Stimulated activated CD4-positive, alpha-beta T cell treated with anti-CD3 and anti-CD28 coated beads, Interleukin-4, amount 100 ng/mL, for 48 hours (primary cell): ENCODE data around the gene GBP1.
"Not testable (repeated sequence)": the region's sequence is repeated elsewhere in the genome, so short reads cannot be mapped to it uniquely, and the experiment has no call there.

Experiments used
- DNase-seq, 2 donors: peaks; one replicate each; pipeline ENCODE4 v3.0.0-alpha.2; 2020; ENCODE audit warnings: low read depth in 2 of 2

The GBP1 gene

DNA sequence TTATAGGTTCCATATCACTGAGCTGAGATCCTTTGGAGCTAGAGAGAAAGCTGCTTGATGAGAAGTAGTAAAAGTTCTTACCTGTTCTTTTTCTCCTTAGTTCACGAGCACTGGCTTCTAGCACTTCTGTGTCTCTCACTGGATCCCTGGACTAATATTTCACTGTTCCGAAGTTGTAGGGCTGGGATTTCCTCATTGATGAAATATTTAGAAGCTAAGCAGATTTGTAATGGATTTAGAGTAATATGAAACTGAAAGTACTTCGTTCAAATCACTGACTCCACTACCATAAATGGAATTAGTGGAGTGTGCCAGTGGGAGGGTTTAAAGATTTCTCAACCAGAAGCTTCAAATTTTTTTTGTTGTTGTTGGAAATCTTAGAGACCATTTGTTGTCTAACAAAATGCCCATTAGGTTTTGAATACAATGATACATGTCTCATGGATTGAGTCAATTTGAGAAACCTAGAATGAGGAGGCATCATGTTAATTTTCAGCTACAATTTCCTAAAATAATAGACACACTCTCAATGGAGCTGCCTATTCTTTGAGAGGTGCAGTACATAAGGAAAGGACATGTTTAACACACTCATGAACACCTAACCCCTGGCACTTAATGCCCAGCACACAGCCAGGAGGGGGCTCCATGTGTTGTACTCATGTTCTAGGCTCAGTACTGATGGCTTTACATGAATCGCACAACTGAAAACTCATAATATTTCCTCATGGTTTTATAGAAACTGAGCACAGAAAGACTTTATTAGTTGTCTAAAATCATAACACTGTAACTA lies at the start of gene GBP1:
TSS of gene GBP1 (minus strand) at position 130 of the 790 bp plus-strand sequence. CDS start 1,974 bp downstream, outside the sequence.
- no peak for DNase-seq

DNA sequence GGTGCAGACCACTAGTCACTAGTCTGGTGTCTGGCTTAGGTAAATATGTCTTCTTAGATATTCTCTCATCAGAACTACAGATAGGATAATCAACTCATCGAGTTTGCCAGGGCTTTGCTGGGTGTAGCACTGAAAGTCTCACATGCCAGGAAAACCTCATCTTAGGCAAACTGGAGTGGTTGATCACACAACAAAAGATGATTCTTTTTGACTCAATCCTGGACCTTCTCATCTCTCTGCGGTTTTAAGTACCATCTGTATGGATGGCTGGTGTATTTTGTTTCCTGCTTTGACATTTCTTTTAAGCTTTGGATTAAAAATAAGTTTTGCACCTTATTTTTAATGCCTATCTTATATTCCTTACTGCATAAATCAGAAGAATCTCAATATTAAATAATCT lies 49.7 kb upstream of the GBP1 start:
- no peak for DNase-seq

DNA sequence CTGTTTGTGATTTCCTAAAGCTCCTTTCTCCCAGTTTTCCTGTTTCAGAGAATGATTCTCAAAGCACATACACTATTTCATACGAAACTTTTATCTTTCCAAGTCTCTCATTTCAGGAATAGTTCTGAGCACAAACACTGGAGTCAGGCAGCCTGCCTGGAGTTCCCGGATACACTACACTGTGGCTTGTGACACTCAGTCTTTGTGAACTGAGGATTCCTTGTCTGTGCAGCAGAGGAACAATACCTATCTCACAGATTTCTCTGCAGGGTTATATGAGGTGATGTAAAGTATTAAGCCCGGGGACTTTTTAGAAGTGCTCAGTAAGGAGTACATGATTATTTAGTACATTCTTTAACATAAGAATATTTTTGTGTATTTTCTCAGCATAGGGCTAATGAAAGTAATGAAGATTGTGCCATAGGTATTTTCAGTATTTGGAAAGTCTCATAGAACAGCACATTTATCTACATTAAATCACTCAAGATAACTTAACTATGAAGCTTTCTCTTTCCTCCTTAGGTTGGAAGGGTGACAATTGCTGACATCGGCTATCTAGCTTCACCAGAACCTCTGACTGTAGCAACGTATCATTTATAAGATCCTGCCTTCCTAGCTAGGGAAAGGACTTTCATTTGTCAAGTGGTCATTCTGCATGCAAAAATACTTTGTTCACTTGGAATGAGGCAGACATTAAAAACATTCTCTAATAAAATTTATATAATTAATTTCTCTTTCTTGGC lies 48.0 kb upstream of the GBP1 start:
- no peak for DNase-seq

DNA sequence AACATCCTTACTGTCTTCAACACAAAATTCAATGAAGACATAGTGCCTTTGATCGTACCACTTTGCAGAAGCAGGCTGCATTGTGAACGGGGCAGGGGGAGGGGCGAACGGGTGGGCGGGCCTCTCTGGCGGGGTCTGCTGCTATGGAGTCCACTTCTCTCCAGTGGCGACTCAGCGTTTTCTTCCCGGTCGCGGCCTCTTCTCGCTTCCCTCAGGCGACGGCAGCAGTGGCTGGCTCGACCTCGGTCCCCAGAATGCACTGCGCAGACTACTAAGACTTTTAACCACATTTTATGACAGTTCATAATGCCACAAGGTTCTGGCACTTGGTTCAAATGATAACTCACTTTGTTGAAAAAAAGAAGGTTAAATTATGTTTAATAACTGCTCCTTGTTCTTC lies 39.7 kb upstream of the GBP1 start:
- no peak for DNase-seq

GRCh38 chr1:89104147-89104546 lies 39.1 kb upstream of the GBP1 start:
- DNase-seq: no peak

GRCh38 chr1:89102021-89102420 lies 37.0 kb upstream of the GBP1 start:
- DNase-seq: no peak

DNA sequence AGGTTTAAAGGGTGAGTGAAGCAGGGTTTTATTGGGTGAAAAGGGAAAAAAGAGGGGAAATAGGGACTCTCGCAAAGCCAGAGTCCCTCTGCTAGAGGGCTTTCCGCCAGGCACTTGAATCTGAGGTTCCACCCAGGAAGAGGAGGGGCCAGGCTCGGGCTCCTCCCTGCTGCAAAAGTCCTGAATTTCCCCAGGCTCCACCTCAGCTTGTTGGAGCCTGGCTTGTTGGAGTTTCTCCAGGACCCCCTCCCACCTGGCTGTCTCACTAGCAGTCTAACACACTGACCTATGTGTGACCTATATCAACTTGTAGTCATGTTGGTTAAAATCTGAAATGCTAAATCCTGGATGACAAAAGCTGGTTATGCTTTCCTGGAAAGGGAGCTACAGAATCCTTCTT lies 35.4 kb upstream of the GBP1 start:
- DNase-seq: no peak

- no peak for DNase-seq
These were observed 33.8 kb upstream of the GBP1 start for GRCh38 chr1:89098857-89099256.

DNA sequence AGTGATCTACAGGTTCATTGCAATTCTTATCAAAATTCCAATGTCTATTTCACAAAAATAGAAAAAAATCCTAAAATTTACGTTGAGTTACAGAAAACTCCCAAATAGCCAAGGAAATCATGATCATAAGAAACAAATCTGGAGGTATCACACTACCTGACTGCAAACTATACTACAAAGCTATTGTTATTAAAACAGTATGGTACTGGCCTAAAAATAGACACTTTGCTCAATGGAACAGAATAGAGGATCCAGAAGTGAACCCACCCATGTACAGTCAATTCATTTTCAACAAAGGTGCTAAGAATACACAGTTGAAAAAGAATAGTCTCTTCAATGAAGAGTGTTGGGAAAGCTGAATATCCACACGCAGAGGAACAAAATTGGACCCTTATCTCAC lies 30.7 kb upstream of the GBP1 start:
- no peak for DNase-seq

GRCh38 chr1:89089962-89090361 lies 25.0 kb upstream of the GBP1 start:
- DNase-seq: no peak

- no peak for DNase-seq
These were observed 23.6 kb upstream of the GBP1 start for GRCh38 chr1:89088572-89088971.

- no peak for DNase-seq
These were observed 22.2 kb upstream of the GBP1 start for GRCh38 chr1:89087241-89087640.

DNA sequence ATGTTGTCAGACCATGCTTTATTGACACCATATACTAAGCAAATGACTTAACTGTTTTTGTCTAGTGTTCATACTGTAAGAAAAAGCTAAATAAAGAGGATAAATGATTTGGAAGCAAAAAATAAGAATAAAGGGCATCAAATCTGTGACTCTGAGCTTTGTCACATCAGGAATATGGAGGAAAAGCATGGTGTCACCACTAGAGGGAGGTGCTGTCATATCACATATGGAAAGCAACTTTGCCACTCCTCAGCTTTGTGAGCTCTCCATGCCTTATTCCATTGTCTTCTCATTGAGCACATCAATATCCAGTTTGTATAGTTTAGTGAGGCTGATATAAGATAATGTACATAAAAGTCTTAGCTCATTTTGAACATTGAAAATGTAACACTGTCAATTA lies 20.8 kb upstream of the GBP1 start:
- DNase-seq: peak in 1 of 2 donors; percentile 37

GRCh38 chr1:89081005-89081404 lies 16.0 kb upstream of the GBP1 start:
- DNase-seq: no peak

GRCh38 chr1:89080068-89080467 lies 15.1 kb upstream of the GBP1 start:
- not testable (repeated sequence) for DNase-seq

GRCh38 chr1:89072466-89073065 lies 7.6 kb upstream of the GBP1 start:
- not testable (repeated sequence) for DNase-seq

- no peak for DNase-seq
These were observed 5.5 kb upstream of the GBP1 start for GRCh38 chr1:89070509-89070908.

GRCh38 chr1:89069951-89070350 lies 4.9 kb upstream of the GBP1 start:
- DNase-seq: no peak

- DNase-seq: no peak
These were observed 3.3 kb upstream of the GBP1 start for GRCh38 chr1:89068291-89068690.

DNA sequence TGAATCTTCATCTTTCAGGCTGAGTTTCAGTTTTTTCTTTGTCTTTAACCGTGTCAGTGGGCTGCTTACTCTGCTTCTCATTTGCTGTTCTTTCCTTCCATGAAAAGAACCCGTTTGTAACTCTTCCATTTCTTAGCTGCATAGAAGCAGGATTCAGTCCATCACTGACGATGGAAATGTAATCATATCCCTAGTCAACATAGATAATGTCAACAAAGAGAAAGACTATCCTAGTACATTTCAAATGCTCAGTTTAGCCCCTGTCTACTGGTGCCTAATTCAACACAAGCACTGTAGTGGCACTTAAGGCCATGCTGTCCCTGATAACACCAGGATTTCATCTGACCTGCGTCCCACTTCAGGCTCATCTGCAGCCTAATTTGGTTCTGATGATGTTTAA lies 376 bp downstream of the GBP1 start:
- no peak for DNase-seq

GRCh38 chr1:89063094-89063493 lies 1.9 kb downstream of the GBP1 start:
- no peak for DNase-seq

DNA sequence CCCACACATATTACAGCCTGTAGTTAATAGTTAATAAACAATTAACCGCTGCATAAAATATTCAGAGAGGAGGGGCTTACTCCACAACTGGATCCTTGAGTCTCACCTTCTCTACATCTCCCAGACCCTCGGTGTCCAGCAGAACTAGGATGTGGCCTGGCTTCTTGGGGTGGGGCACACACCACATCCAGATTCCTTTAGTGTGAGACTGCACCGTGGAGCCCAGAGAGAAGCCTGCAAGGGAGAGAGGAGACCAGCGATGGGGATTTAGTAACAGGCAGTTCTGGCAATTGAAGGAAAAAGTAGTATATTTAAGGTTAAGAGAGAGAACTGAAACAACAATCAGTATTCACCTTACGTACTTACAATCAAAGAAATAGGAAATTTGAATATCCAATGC lies 4.9 kb downstream of the GBP1 start:
- no peak for DNase-seq

DNA sequence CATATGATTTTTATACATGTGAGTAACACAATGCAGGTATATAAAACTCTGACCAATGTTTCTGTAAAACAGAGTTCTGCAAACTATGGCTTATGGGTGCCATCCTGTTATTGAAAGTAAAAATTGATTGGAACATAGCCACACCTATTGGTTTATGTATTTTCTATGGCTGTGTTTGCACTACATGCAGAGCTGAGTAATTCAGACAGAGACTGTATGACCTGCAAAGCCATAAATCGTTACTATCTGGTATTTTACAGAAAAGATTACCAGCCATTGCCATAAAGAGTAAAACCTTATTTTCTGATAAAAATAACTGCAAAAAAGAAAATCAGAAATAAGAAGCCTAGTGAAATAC lies 13.1 kb downstream of the GBP1 start:
- no peak for DNase-seq
